HEK293 (cell line): ENCODE data around the gene MAP3K12.

ENCODE experiments used
- CTCF ChIA-PET: fragments of 350-600 bp; formaldehyde crosslinking; extraction: SDS; loops from one replicate; lab custom pipeline; 2021; ENCODE audit warnings: antibody characterized with exemption; lab: Yijun Ruan, JAX
- POLR2A ChIA-PET: fragments of 300-600 bp; formaldehyde crosslinking; extraction: SDS; loops from one replicate; lab custom pipeline; 2020; ENCODE audit warnings: antibody characterized with exemption, inconsistent platforms; lab: Yijun Ruan, JAX
- H3K27ac ChIP-seq: fragments of 200-500 bp; sonication (Bioruptor generic); 2 replicates; pipeline ENCODE4 v1.5.1; 2014; ENCODE audit warnings: low read depth, low read length, control low read depth, inconsistent platforms; ENCODE audit errors: extremely low read depth
- H3K36me3 ChIP-seq, 2 experiments: fragments of 200-500 bp in 1 of 2; sonication (Bioruptor generic) in 1 of 2; 1 replicate in 1 of 2; 2 replicates in 1 of 2; pipeline ENCODE4 v1.5.1; 2014 to 2017; ENCODE audit warnings: inconsistent platforms in 2 of 2, low read length in 2 of 2; ENCODE audit not compliant: control insufficient read depth in 2 of 2, insufficient read depth in 1 of 2
- H3K4me1 ChIP-seq: fragments of 200-500 bp; sonication (Bioruptor generic); 2 replicates; pipeline ENCODE4 v1.5.1; 2014; ENCODE audit warnings: mild to moderate bottlenecking, low read length, inconsistent platforms; ENCODE audit not compliant: control insufficient read depth, insufficient read depth
- H3K4me3 ChIP-seq: 2 replicates; pipeline ENCODE4 v1.5.1; 2011; ENCODE audit warnings: low read depth, mild to moderate bottlenecking, control low read depth, low read length, moderate library complexity
- H3K9me3 ChIP-seq: fragments of 200-500 bp; sonication (Bioruptor generic); 2 replicates; pipeline ENCODE4 v1.5.1; 2014; ENCODE audit warnings: low read depth, low read length, inconsistent platforms; ENCODE audit not compliant: control insufficient read depth, insufficient read depth
- MYNN ChIP-seq: fragments of 450-650 bp; formaldehyde crosslinking; IDR thresholded peaks from 2 replicates; pipeline ENCODE4 v1.5.1; 2016; ENCODE audit warnings: missing biosample characterization, missing genetic modification characterization, borderline replicate concordance
- SETDB1 ChIP-seq: IDR thresholded peaks from one replicate; pipeline ENCODE4 v1.6.1; 2017; ENCODE audit warnings: mild to moderate bottlenecking, low read length, moderate library complexity, mixed read lengths; ENCODE audit not compliant: insufficient read length
- SP7 ChIP-seq: fragments of 450-650 bp; formaldehyde crosslinking; IDR thresholded peaks from 2 replicates; pipeline ENCODE4 v1.5.1; 2016; ENCODE audit warnings: missing biosample characterization, missing genetic modification characterization
- ZBTB17 ChIP-seq: fragments of 450-650 bp; formaldehyde crosslinking; IDR thresholded peaks from 2 replicates; pipeline ENCODE4 v1.5.1; 2016; ENCODE audit warnings: missing biosample characterization, missing genetic modification characterization
- ZBTB26 ChIP-seq: fragments of 450-650 bp; formaldehyde crosslinking; optimal IDR thresholded peaks from 2 replicates; pipeline ENCODE3; 2016; ENCODE audit warnings: missing biosample characterization, mild to moderate bottlenecking, missing genetic modification characterization
- ZBTB8A ChIP-seq: fragments of 450-650 bp; formaldehyde crosslinking; IDR thresholded peaks from 2 replicates; pipeline ENCODE4 v1.5.1; 2016; ENCODE audit warnings: missing biosample characterization, missing genetic modification characterization
- ZNF133 ChIP-seq: fragments of 450-650 bp; formaldehyde crosslinking; IDR thresholded peaks from 2 replicates; pipeline ENCODE4 v1.5.1; 2016; ENCODE audit warnings: missing biosample characterization, missing genetic modification characterization
- ZNF16 ChIP-seq: fragments of 450-650 bp; formaldehyde crosslinking; IDR thresholded peaks from 2 replicates; pipeline ENCODE4 v1.5.1; 2016; ENCODE audit warnings: low read depth, missing biosample characterization, missing genetic modification characterization
- ZNF169 ChIP-seq: fragments of 450-650 bp; formaldehyde crosslinking; IDR thresholded peaks from 2 replicates; pipeline ENCODE4 v1.5.1; 2016; ENCODE audit warnings: missing biosample characterization, missing genetic modification characterization
- ZNF24 ChIP-seq: fragments of 450-650 bp; formaldehyde crosslinking; IDR thresholded peaks from 2 replicates; pipeline ENCODE4 v1.5.1; 2016; ENCODE audit warnings: missing biosample characterization, missing genetic modification characterization
- ZNF292 ChIP-seq: fragments of 450-650 bp; formaldehyde crosslinking; IDR thresholded peaks from 2 replicates; pipeline ENCODE4 v1.5.1; 2016; ENCODE audit warnings: low read depth, missing biosample characterization, missing genetic modification characterization, borderline replicate concordance
- ZNF311 ChIP-seq: fragments of 450-650 bp; formaldehyde crosslinking; IDR thresholded peaks from 2 replicates; pipeline ENCODE4 v1.5.1; 2017; ENCODE audit warnings: missing biosample characterization, missing genetic modification characterization, borderline replicate concordance
- ZNF341 ChIP-seq: fragments of 450-650 bp; formaldehyde crosslinking; IDR thresholded peaks from 2 replicates; pipeline ENCODE4; 2016; ENCODE audit warnings: low read depth, missing biosample characterization, missing genetic modification characterization
- ZNF37A ChIP-seq: fragments of 450-650 bp; IDR thresholded peaks from 2 replicates; pipeline ENCODE4 v1.5.1; 2018; ENCODE audit warnings: missing biosample characterization, missing genetic modification characterization
- ZNF48 ChIP-seq: fragments of 450-650 bp; formaldehyde crosslinking; IDR thresholded peaks from 2 replicates; pipeline ENCODE4 v1.5.1; 2016; ENCODE audit warnings: missing biosample characterization, missing genetic modification characterization
- ZNF514 ChIP-seq: fragments of 450-650 bp; formaldehyde crosslinking; IDR thresholded peaks from 2 replicates; pipeline ENCODE4 v1.5.1; 2016; ENCODE audit warnings: missing biosample characterization, missing genetic modification characterization
- ZNF529 ChIP-seq: fragments of 450-650 bp; formaldehyde crosslinking; IDR thresholded peaks from 2 replicates; pipeline ENCODE4 v1.5.1; 2017; ENCODE audit warnings: missing genetic modification characterization, missing biosample characterization; ENCODE audit not compliant: insufficient replicate concordance
- ZNF561 ChIP-seq: fragments of 450-650 bp; IDR thresholded peaks from 2 replicates; pipeline ENCODE4 v1.5.1; 2018; ENCODE audit warnings: missing biosample characterization, missing genetic modification characterization, borderline replicate concordance
- ZNF571 ChIP-seq: fragments of 450-650 bp; formaldehyde crosslinking; IDR thresholded peaks from 2 replicates; pipeline ENCODE4 v1.5.0; 2017; ENCODE audit warnings: missing biosample characterization, missing genetic modification characterization
- ZNF580 ChIP-seq: fragments of 450-650 bp; formaldehyde crosslinking; IDR thresholded peaks from 2 replicates; pipeline ENCODE4 v1.5.1; 2016; ENCODE audit warnings: missing biosample characterization, missing genetic modification characterization
- ZNF596 ChIP-seq: fragments of 450-650 bp; IDR thresholded peaks from 2 replicates; pipeline ENCODE4 v1.5.0; 2018; ENCODE audit warnings: missing biosample characterization, mild to moderate bottlenecking, missing genetic modification characterization, moderate library complexity
- ZNF670 ChIP-seq: fragments of 450-650 bp; formaldehyde crosslinking; IDR thresholded peaks from 2 replicates; pipeline ENCODE4 v1.5.1; 2016; ENCODE audit warnings: missing biosample characterization, missing genetic modification characterization, low read depth
- ZNF677 ChIP-seq: fragments of 450-650 bp; IDR thresholded peaks from 2 replicates; pipeline ENCODE4 v1.5.0; 2018; ENCODE audit warnings: missing biosample characterization, mild to moderate bottlenecking, missing genetic modification characterization, moderate library complexity
- ZNF747 ChIP-seq: fragments of 450-650 bp; formaldehyde crosslinking; IDR thresholded peaks from 2 replicates; pipeline ENCODE4 v1.5.1; 2016; ENCODE audit warnings: missing biosample characterization, missing genetic modification characterization
- ZNF792 ChIP-seq: fragments of 450-650 bp; formaldehyde crosslinking; IDR thresholded peaks from 2 replicates; pipeline ENCODE4 v1.5.1; 2016; ENCODE audit warnings: missing biosample characterization, missing genetic modification characterization
- ZNF830 ChIP-seq: fragments of 450-650 bp; IDR thresholded peaks from 2 replicates; pipeline ENCODE4 v1.5.0; 2018; ENCODE audit warnings: missing biosample characterization, missing genetic modification characterization, low read depth, mild to moderate bottlenecking, moderate library complexity
- ZSCAN5A ChIP-seq: fragments of 450-650 bp; formaldehyde crosslinking; IDR thresholded peaks from 2 replicates; pipeline ENCODE4 v1.5.1; 2016; ENCODE audit warnings: missing biosample characterization, missing genetic modification characterization

MAP3K12 gene

GRCh38 chr12:53532021-53532420 lies 32.8 kb upstream of the MAP3K12 start (continued):
- no peak for TF ChIP-seq SP7 (tag by site-specific recombination)
- TF ChIP-seq ZNF292 (tag by site-specific recombination) = no peak
- TF ChIP-seq ZBTB8A = no peak
- no peak for TF ChIP-seq ZNF16 (tag by site-specific recombination)
- no peak for TF ChIP-seq ZNF37A
- TF ChIP-seq ZNF169 (tag by site-specific recombination) = no peak
- TF ChIP-seq ZSCAN5A (tag by site-specific recombination) = no peak
- TF ChIP-seq, all 188 proteins: peak for 0

GRCh38 chr12:53530920-53531319 lies 31.7 kb upstream of the MAP3K12 start:
- Histone ChIP-seq H3K4me3 (no peak overlapping the region), H3K4me1 (no peaks in the 10 kb centered on the region)
- TF ChIP-seq ZNF580 (tag by site-specific recombination) = no peak
- TF ChIP-seq ZNF133 (tag by site-specific recombination) = no peak
- TF ChIP-seq ZBTB17 (tag by site-specific recombination) = no peak
- TF ChIP-seq ZNF596 (tag by site-specific recombination) = no peak
- no peak for TF ChIP-seq ZNF561 (tag by site-specific recombination)
- no peak for TF ChIP-seq ZNF571 (tag by site-specific recombination)
- TF ChIP-seq ZNF514 (tag by site-specific recombination) = no peak
- TF ChIP-seq ZNF341 = no peak
- TF ChIP-seq SETDB1 = no peak
- TF ChIP-seq ZNF792 (tag by site-specific recombination) = no peak
- TF ChIP-seq ZNF48 (tag by site-specific recombination) = no peak
- TF ChIP-seq ZNF311 (tag by site-specific recombination) = no peak
- no peak for TF ChIP-seq MYNN (tag by site-specific recombination)
- no peak for TF ChIP-seq ZNF747 (tag by site-specific recombination)
- TF ChIP-seq ZNF529 (tag by site-specific recombination) = no peak
- TF ChIP-seq ZBTB26 = no peak
- TF ChIP-seq ZNF830 (tag by site-specific recombination) = no peak
- no peak for TF ChIP-seq ZNF24 (tag by site-specific recombination)
- no peak for TF ChIP-seq ZNF677 (tag by site-specific recombination)
- no peak for TF ChIP-seq ZNF670
- TF ChIP-seq, all 188 proteins: peak for 0
- ChIA-PET CTCF (interaction anchor here (0.6 to 0.9 kb wide), 3 partner anchors 10 to 215 kb away, joined by 3 to 10 read pairs (median 3); no protein-coding TSS in a partner anchor), POLR2A (no interaction called here)
- Histone ChIP-seq H3K27ac (no peak overlapping the region), H3K36me3 (peaks cover 36 to 47% of the 10 kb centered on the region in 2 experiments), H3K9me3 (no peaks in the 10 kb centered on the region)
